Caco-2 (cell line): ENCODE data around the gene UBTD1. TPM values are rescaled to one million over a fixed set of nuclear protein-coding genes. Genes with fewer than 3 reads are reported as not detected.
A peak's percentile ranks its signal among the peaks of the same experiment; 100 is the strongest.

ENCODE experiments used
- BruUV-seq: library from RNA; stranded (reverse); fragments of 400-500 nt; replicated peaks from 2 replicates; lab custom pipeline; 2021; lab: Mats Ljungman, UMichigan
- CTCF ChIA-PET: fragments of 300-600 bp; sonication (Branson Sonifier 250); formaldehyde crosslinking; loops from one replicate; lab custom pipeline; 2022; ENCODE audit warnings: antibody characterized with exemption; lab: Charles Lee
- POLR2A ChIA-PET: fragments of 300-600 bp; sonication (Branson Sonifier 250); formaldehyde crosslinking; loops from one replicate; lab custom pipeline; 2022; ENCODE audit warnings: antibody characterized with exemption; lab: Charles Lee
- DNase-seq, 2 experiments: peaks; one replicate each; pipeline versions ENCODE4 v3.0.0 to v3.0.0-alpha.2; 2020 to 2022
- H3K27me3 ChIP-seq: replicated peaks from 2 replicates; pipeline ENCODE4 v1.6.0; 2011; ENCODE audit warnings: low read length; ENCODE audit not compliant: control insufficient read depth, insufficient read depth
- H3K36me3 ChIP-seq: 2 replicates; pipeline ENCODE4 v1.5.1; 2011; ENCODE audit warnings: low read length; ENCODE audit not compliant: control insufficient read depth, insufficient read depth
- H3K4me1 ChIP-seq: fragments of 250-450 bp; sonication (Bioruptor Pico); 2 replicates; pipeline ENCODE4 v1.5.1; 2020; ENCODE audit warnings: mild to moderate bottlenecking
- H3K4me3 ChIP-seq: 2 replicates; pipeline ENCODE4 v1.5.1; 2011; ENCODE audit warnings: low read depth, mild to moderate bottlenecking, control low read depth, low read length
- H3K9me3 ChIP-seq: fragments of 250-450 bp; sonication (Bioruptor Pico); 2 replicates; pipeline ENCODE4 v1.5.1; 2020; ENCODE audit warnings: mild to moderate bottlenecking, moderate library complexity
- H3K27ac Mint-ChIP-seq: one replicate; pipeline ENCODE4 v1.8.0; 2022; ENCODE audit warnings: mixed read lengths; ENCODE audit not compliant: unreplicated experiment
- H3K27me3 Mint-ChIP-seq: one replicate; pipeline ENCODE4 v1.8.0; 2022; ENCODE audit warnings: mixed read lengths; ENCODE audit not compliant: insufficient read depth, unreplicated experiment
- H3K36me3 Mint-ChIP-seq: one replicate; pipeline ENCODE4 v1.8.0; 2022; ENCODE audit warnings: mild to moderate bottlenecking, mixed read lengths; ENCODE audit not compliant: insufficient read depth, unreplicated experiment
- H3K4me1 Mint-ChIP-seq: one replicate; pipeline ENCODE4 v1.8.0; 2022; ENCODE audit warnings: low read depth, mixed read lengths; ENCODE audit not compliant: unreplicated experiment
- H3K4me3 Mint-ChIP-seq: one replicate; pipeline ENCODE4 v1.8.0; 2022; ENCODE audit warnings: mild to moderate bottlenecking, moderate library complexity, mixed read lengths; ENCODE audit not compliant: unreplicated experiment
- H3K9me3 Mint-ChIP-seq: one replicate; pipeline ENCODE4 v1.8.0; 2022; ENCODE audit warnings: mixed read lengths; ENCODE audit not compliant: unreplicated experiment
- intact Hi-C: fragments of 100-400 bp; cut with micrococcal nuclease; formaldehyde crosslinking; loops from one replicate; pipeline ENCODE4 v1.10.0; 2022; ENCODE audit not compliant: unreplicated experiment
- total RNA-seq: library from RNA; stranded (reverse); gene quantifications from 2 replicates; pipeline ENCODE4 v1.2.3, GENCODE V29; 2022
- TF ChIP-seq, protein P1 (sequence below), 2 experiments: fragments of 200-600 bp in 1 of 2; IDR thresholded peaks; 1 replicate in 1 of 2; 2 replicates in 1 of 2; pipeline versions ENCODE4 v1.5.1 to v1.8.0; 2011 to 2022; ENCODE audit warnings: antibody characterized with exemption in 1 of 2, control low read depth in 1 of 2, inconsistent platforms in 1 of 2, low read depth in 1 of 2, low read length in 1 of 2, mild to moderate bottlenecking in 1 of 2, moderate library complexity in 1 of 2; ENCODE audit not compliant: insufficient read depth in 1 of 2, severe bottlenecking in 1 of 2, unreplicated experiment in 1 of 2

UBTD1 gene
- total RNA-seq, 1 experiment from 2014 or later, result 11.4 TPM

DNA sequence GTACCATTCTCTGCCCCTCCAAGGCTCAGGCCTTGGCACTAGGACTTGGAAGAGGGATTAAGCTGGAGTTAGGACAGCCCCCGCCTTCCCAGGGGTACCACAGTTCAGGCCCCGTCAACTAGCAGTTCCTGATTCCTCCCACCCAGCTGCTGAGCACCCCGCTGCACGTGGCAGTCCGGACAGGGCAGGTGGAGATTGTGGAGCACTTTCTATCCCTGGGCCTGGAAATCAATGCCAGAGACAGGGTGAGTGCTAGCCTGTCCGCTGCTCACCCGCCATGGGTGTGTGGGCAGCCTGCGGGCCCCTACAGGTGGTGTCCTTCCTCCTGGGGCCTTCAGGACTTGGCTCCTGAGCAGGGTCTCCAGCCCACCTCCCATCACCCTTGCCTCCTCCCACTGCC, 83.4 kb downstream of the UBTD1 start:
- Histone ChIP-seq H3K4me3 (no peak overlapping the region), H3K9me3 (no peaks in the 10 kb centered on the region), H3K4me1 (peaks cover 17% of the 10 kb centered on the region), H3K27me3 (no peaks in the 10 kb centered on the region), H3K36me3 (no peaks in the 10 kb centered on the region)
- Mint-ChIP-seq H3K36me3 (no peaks in the 10 kb centered on the region), H3K4me3 (no peak overlapping the region), H3K27ac (no peak overlapping the region), H3K9me3 (no peaks in the 10 kb centered on the region), H3K27me3 (no peaks in the 10 kb centered on the region), H3K4me1 (peaks cover 10% of the 10 kb centered on the region)
- CTCF ChIA-PET, result no interaction called here
- intact Hi-C loops, result no loop called here
- no TSS peak for BruUV-seq
- TF ChIP-seq, protein P1, sequence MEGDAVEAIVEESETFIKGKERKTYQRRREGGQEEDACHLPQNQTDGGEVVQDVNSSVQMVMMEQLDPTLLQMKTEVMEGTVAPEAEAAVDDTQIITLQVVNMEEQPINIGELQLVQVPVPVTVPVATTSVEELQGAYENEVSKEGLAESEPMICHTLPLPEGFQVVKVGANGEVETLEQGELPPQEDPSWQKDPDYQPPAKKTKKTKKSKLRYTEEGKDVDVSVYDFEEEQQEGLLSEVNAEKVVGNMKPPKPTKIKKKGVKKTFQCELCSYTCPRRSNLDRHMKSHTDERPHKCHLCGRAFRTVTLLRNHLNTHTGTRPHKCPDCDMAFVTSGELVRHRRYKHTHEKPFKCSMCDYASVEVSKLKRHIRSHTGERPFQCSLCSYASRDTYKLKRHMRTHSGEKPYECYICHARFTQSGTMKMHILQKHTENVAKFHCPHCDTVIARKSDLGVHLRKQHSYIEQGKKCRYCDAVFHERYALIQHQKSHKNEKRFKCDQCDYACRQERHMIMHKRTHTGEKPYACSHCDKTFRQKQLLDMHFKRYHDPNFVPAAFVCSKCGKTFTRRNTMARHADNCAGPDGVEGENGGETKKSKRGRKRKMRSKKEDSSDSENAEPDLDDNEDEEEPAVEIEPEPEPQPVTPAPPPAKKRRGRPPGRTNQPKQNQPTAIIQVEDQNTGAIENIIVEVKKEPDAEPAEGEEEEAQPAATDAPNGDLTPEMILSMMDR (IDR thresholded peaks at IDR 0.05; ENCODE audit: insufficient read depth in 1 of 2, low read depth in 1 of 2, low read length in 1 of 2, severe bottlenecking in 1 of 2, unreplicated experiment in 1 of 2), result no peak
- no peak for DNase-seq
- POLR2A ChIA-PET, result no interaction called here

DNA sequence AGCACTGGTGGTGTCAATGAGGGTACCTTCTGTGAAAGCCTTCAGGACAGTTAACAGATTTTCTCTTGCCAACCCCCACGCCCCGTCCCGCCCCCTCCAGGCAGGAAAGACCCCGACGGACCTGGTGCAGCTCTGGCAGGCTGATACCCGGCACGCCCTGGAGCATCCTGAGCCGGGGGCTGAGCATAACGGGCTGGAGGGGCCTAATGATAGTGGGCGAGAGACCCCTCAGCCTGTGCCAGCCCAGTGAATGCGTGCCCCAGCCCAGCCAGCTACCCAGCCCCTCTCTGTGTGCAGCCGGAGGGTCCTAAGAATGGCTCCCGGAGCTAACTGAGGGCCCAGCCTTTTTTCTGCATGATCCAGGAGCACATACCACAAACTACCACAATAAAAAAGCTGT, 84.8 kb downstream of the UBTD1 start:
- H3K4me1 ChIP-seq, result peaks cover 20% of the 10 kb centered on the region
- Mint-ChIP-seq H3K9me3 (no peaks in the 10 kb centered on the region), H3K27me3 (no peaks in the 10 kb centered on the region), H3K27ac (no peak overlapping the region), H3K4me1 (peaks cover 10% of the 10 kb centered on the region), H3K36me3 (no peaks in the 10 kb centered on the region), H3K4me3 (no peak overlapping the region)
- POLR2A ChIA-PET, result no interaction called here
- BruUV-seq, result no TSS peak
- DNase-seq, result no peak
- H3K9me3 ChIP-seq, result no peaks in the 10 kb centered on the region
- no peak overlapping the region for H3K4me3 ChIP-seq
- CTCF ChIA-PET, result interaction anchor here (2.6 kb wide), 1 partner anchor 11 kb away, joined by 15 read pairs; the partner anchor contains the start of gene ANKRD2
- H3K36me3 ChIP-seq, result no peaks in the 10 kb centered on the region
- intact Hi-C loops, result no loop called here
- H3K27me3 ChIP-seq, result no peaks in the 10 kb centered on the region
- TF ChIP-seq, protein P1 (IDR thresholded peaks at IDR 0.05; ENCODE audit: insufficient read depth in 1 of 2, low read depth in 1 of 2, low read length in 1 of 2, severe bottlenecking in 1 of 2, unreplicated experiment in 1 of 2), result no peak

DNA sequence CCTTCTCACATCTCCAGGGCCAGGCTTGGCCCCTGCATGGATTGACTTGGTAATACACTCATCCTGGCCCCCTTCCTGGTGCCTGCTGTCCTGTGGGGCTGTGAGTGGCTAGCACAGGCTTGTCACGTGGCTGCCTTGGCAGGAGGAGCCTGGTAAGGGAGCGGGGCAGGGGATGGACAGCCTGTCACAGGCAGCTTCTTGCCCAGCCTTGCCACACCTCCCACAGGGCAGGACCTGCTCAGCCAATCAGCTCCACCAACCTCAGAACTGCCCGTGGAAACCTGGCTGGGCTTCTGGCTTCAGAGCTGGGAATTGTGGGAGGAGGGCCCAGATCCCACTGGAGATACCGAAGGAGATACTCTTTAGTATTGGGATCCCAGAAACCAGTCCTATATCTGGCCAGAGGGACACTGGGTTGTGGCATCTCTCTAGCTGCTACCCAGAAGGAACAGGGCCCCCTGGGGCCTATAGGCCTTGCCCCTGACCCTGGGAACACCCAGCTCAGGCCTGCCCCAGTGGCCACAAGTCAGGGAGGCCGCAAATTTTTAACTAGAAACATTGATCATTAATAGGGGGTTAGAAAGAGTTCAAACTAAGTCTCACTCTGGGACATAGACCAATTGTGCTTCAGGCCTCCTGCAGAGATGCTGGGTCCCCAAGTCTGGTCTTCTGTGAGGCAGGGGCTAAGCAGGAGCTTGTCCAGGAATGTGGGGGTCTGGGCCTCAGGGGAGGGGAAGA, 85.5 kb downstream of the UBTD1 start, which contains the start of gene HOGA1:
HOGA1 (plus strand) TSS at position 330 of the 738 bp plus-strand sequence; CDS start at position 645, 315 bp downstream.
- Histone ChIP-seq H3K27me3 (no peaks in the 10 kb centered on the region), H3K4me1 (peaks cover 25% of the 10 kb centered on the region), H3K4me3 (no peak within 1 kb of the TSS), H3K9me3 (no peaks in the 10 kb centered on the region), H3K36me3 (no peaks in the 10 kb centered on the region)
- intact Hi-C loops, result no loop called here
- no TSS peak for BruUV-seq
- ChIA-PET POLR2A (no interaction called here), CTCF (interaction anchor here (1.1 to 2.6 kb wide), 2 partner anchors 12 to 99 kb away, joined by 3 to 15 read pairs; partner anchors contain the start of gene ANKRD2)
- DNase-seq, result peak; percentile 28 to 62
- H3K36me3 Mint-ChIP-seq, result no peaks in the 10 kb centered on the region
- TF ChIP-seq, protein P1 (IDR thresholded peaks at IDR 0.05; ENCODE audit: insufficient read depth in 1 of 2, low read depth in 1 of 2, low read length in 1 of 2, severe bottlenecking in 1 of 2, unreplicated experiment in 1 of 2), result no peak
- H3K4me1 Mint-ChIP-seq, result peaks cover 10% of the 10 kb centered on the region
- no peaks in the 10 kb centered on the region for H3K9me3 Mint-ChIP-seq
- H3K4me3 Mint-ChIP-seq, result no peak within 1 kb of the TSS
- no peaks in the 10 kb centered on the region for H3K27me3 Mint-ChIP-seq
- peak within 1 kb of the TSS; percentile 21 for H3K27ac Mint-ChIP-seq
